Stimulated activated CD8-positive, alpha-beta memory T cell treated with anti-CD3 and anti-CD28 coated beads, Interleukin-15, amount 100 ng/mL, for 4 hours (primary cell): ENCODE data around the gene ZBTB42.

Experiments
- DNase-seq, 2 donors: peaks; one replicate each; pipeline ENCODE4 v3.0.0-alpha.2; 2020; ENCODE audit warnings: low read depth in 2 of 2

The ZBTB42 gene

DNA sequence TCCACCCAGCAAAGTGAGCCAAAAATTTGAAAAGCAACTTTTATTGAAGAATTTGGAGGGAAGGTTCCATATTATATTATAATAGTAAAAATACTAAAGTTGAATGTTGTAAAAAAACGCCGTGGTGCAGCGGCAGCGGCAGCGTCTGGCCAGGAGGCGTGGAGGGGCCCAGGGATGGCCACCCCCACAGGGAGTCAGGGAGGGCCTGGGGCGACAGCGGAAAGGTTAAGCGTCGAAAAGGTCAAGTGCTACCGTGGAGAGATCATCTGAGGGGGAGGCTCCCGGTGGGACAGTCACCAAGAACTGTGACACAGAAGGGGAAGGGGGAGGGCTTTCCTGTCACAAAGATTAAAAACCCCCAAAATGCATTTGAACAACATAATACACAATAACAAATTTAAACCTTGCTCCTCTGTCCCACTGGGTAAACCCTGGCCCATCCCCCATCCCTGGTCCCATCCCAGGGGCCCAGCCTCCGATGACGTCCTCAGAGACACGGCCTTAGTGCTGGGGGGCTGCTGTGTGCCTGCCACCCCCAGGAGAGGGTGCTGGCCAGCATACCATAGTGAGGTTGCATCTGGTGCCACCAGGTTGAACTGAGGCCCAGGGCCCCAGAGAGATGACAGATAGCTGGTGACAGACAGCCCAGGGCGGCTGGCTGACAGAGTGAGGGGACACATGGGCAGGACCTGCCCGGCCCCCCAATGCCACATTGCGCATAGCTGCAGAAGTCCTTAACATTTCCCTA is 31.4 kb upstream of the ZBTB42 start:
- DNase-seq, result no peak

DNA sequence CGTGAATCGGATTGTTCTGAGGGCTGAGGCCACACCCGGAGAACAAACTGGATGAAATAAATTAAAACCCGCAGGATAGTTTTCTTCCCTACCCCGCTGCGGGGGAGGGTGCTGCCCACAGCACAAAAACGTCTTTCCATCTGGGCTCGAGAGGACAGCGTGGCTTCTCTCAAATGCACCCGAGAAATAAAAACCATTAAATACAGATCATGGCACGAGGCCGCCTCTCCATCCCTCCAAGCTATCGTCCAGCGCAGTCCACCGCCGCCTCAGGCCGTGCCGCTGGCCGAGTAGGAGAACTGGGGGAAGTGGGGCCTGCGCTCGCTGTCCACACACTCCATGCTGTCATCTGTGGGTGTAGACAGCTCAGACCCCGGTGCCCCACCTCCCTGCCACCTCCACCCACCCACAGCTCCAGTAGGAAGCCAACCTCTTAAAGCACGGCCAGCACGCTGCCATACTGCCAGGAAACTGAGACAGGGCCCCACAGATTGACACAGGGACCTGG is 30.8 kb upstream of the ZBTB42 start:
- no peak for DNase-seq

DNA sequence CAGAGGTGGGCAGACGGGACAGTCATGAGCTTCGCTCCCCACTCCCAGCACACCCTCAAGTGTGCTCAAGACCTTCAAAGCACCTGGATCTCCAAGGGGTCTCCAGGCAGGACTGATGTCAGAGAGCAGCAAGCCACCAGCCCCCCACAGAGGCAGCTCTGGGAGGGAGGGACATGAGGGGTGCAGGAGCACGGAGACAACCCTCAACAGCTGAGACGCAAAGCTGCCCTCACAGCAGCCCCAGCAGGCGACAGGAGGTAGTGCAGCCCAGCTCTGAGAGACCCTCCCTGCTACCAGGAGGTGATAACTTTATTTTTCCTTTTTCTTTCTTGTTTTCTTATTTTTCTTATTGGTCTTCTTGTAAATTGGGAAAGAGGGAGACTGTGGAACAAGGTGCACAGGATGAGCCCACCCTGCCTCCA is 30.0 kb upstream of the ZBTB42 start:
- no peak for DNase-seq

DNA sequence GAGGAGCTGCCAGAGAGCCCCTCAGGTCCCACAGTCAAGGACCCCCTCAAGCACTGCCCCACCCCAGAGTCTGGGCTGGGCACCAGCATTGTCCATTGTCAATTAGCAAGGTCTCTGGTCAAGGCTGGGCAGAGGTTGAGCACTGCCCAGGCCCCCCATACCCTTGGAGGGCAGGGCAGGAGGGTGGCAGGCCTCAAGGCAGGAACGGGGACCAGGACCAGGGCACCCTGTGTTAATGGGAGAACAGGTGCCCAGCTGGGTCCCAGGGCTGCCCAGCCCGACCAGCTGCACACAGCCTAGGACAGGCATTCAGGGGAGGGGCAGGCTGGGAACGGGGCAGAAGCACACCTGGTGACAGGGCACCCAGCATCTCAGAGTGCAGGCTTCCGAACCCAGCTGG is 29.5 kb upstream of the ZBTB42 start:
- DNase-seq, result no peak

DNA sequence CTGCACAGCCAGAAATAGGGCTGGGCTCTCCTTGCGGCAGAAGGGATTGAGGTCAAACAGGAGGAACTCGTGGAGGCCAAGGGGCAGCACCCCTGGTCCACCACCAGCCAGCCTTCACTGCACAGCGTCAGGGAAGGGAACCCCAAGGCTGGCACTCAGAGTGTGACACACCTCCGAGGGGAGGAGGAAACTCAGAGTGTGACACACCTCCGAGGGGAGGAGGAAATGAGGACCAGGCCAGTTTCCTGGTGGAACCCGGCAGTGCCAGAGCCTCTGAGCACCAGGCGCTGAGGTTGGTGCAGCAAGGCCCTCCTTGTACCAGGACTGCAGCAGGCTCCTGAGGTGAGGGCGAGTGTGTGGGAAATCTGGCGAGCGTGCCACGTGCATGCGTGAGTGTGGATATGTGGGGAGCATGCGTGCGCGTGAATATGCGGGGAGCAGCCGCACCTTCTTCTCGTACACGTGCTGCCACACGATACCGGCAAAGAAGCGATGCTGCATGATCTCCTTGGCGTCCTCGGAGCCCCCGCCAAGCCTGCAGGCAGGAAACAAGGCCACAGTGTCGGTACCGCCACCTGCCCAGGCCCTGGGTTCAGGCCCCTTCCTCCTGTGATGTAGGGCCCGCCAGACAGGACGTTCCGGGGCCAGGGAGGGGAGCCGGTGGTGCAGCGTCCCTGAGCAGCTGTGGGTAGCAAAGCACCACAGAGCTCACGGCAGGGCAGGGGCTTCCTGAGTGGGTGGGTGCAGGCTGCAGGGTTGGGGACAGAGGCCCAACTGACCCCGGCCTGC is 28.8 kb upstream of the ZBTB42 start:
- DNase-seq, result no peak

GRCh38 chr14:104772707-104773504 is 28.0 kb upstream of the ZBTB42 start:
- no peak for DNase-seq

- no peak for DNase-seq
These were observed 27.1 kb upstream of the ZBTB42 start for GRCh38 chr14:104773505-104774452.

GRCh38 chr14:104774453-104775072 is 26.3 kb upstream of the ZBTB42 start:
- no peak for DNase-seq

DNA sequence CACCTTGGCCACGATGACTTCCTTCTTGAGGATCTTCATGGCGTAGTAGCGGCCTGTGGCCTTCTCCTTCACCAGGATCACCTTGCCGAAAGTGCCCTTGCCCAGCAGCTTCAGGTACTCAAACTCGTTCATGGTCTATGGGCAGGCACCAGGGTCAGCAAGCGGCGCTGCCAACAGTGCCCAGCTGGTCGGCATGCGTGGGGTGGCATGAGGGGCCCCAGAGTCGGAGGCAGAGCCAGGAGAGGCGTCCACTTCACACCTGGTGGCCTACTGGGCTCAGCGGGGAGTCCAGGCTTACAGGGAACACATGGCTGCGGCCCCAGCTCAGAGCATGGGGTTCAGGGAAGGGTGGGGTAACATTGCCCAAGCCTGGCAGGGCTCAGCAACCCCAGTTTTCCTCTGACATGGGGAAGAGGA is 25.8 kb upstream of the ZBTB42 start:
- DNase-seq, result no peak

- no peak for DNase-seq
These were observed 24.4 kb upstream of the ZBTB42 start for GRCh38 chr14:104776481-104776880.

GRCh38 chr14:104776961-104777807 is 23.7 kb upstream of the ZBTB42 start:
- no peak for DNase-seq

GRCh38 chr14:104777808-104778249 is 23.1 kb upstream of the ZBTB42 start:
- no peak for DNase-seq

DNA sequence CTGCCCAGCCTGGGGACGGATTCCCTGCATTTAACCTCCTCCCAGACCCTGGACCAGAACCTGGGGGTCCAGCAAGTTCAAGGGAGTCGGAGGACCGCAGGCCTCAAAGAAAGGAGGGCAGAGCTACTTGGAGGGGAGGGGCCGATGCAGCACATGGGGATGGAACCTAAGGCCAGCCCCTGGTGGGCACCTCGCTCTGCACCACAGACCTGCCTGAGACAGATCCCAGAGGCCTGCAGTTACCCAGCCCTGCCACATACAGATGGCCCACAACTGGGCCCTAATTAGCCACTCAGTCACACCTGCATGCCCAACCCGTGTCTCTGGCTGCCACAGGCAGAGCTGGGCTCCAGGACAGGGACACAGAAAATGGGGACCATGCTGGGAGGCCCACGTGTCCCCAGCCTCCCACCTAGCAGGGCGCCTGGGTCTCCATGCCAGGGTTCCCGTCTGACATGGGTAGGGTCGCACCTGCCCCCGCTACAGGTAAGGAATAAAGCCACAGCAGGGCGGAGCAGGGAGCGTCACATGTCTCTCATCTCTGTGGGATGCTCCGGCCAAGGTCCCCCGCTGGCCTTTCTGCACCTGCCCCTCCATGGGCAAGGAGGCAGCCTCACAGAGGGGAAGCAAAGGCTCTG is 22.1 kb upstream of the ZBTB42 start:
- no peak for DNase-seq

DNA sequence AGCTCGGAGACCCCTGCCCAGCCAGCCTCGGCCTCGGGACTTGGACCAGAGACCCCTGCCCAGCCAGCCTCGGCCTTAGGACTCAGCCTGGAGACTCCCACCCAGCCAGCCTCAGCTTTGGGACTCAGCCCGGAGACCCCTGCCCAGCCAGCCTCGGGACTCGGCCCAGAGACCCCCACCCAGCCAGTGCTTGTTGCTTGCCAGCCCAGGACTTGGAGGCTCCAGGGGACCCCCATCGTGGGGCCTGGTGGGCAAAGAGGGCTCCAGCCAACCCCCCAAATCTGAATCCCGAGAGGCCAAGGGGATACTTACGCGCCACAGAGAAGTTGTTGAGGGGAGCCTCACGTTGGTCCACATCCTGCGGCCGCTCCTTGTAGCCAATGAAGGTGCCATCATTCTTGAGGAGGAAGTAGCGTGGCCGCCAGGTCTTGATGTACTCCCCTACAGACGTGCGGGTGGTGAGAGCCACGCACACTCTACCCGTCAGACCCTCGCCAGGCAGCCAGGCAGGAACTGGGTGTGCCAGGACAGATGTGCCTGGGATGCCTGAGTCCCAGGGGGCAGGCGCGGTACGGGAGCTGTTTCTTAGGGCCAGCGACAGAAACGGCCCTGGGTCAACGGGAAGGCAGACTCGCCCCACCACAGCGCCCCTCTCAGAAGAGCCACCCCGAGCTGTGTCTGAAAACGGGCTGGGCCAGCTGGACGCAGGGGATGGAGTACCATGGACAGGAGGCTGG is 21.0 kb upstream of the ZBTB42 start:
- no peak for DNase-seq

- DNase-seq, result no peak
These were observed 20.3 kb upstream of the ZBTB42 start for GRCh38 chr14:104780513-104781030.

DNA sequence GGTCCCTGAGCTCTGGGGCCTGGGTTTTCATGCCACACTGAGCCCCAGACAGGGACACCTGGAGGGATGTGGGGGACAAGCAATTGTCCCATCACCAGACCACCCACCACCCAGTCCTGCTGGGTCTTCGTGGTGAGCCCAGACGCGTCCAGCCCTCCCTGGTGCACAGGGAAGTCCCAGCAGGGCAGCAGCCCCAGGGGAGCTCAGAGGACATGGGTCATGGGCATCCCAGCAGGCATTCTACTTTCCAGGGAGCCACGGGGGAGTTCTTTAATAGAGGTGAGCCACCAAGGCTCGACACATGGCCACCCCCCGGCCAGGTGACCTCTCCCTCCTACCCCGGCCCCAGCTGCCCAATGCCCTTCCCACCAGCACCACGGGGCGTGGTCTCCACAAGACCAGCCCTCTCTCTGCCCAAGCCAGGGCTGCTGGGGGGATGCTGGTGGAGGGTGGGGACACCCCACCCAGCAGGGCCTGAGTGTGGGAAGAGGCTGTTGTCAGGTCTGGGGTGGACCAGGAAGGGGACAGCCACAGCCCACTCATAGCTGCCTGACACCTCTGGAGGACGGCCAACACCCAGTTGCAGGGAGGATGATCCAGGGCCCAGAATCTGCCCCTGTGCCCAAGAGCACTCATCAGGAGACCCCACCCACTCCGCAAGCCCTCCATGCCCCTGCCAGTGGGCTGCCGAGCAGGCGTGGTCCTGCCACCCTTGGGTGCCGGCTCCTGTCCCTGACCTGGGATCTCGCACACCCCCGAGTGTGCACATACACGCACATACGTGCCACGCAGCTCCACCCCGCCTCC is 19.4 kb upstream of the ZBTB42 start:
- DNase-seq, result no peak

DNA sequence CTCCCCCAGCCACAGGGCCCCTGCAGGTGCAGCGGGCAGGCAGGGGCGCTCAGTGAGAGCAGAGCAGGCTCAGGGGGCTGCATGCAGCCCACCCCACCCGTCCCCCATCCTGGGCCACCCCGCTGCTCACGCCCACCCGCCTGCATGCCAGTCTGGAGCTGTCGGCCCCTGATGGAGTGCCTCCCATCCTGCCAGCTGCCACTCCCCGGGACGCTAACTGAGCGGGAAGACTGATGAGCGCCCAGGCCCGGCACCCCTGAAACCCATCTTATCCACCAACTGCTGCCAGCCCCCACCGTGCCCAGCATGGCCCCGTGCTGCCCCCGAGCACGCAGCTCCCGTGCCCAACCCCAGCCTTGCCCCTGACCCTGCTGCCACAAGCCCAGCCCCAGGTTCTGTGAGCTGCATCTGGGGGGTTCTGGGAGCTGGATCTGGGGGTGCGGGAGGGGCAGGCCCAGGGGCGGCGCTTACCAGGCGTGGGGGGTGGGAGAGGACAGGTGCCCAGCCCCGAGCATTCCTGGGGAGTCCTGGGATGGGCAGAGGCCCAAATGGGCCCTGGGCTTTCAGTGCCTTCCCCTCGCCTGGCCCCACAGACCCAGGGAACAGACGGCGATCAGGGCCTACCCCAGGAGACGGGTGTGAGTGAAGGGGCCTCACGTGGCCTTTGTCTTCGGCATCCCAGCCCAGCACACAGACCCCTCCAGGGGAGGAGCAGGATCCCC is 18.7 kb upstream of the ZBTB42 start:
- DNase-seq, result no peak
